SK-N-SH (cell line): Measurements from ENCODE around the gene RASAL3. TPM values are rescaled to one million over a fixed set of nuclear protein-coding genes. Genes with fewer than 3 reads are reported as not detected.

ENCODE experiments used
- CTCF ChIA-PET: fragments of 300-600, 350-600 bp; formaldehyde crosslinking; extraction: SDS; loops from one replicate; lab custom pipeline; 2021; lab: Yijun Ruan, JAX
- POLR2A ChIA-PET: fragments of 350-600 bp; sonication (Branson Sonifier 250); formaldehyde crosslinking; extraction: SDS; loops from one replicate; lab custom pipeline; 2020; ENCODE audit warnings: antibody characterized with exemption, inconsistent platforms; lab: Yijun Ruan, JAX
- DNase-seq: peaks from one replicate; pipeline ENCODE4 v3.0.0; 2012
- H2AFZ ChIP-seq: fragments of 200-600 bp; sonication (generic); 2 replicates; pipeline ENCODE4 v1.8.1; 2016; ENCODE audit warnings: antibody characterized with exemption, mild to moderate bottlenecking, low read depth
- H3F3A ChIP-seq: fragments of 200-600 bp; sonication (generic); replicated peaks from 2 replicates; pipeline ENCODE3; 2016; ENCODE audit warnings: antibody characterized with exemption, mild to moderate bottlenecking; ENCODE audit not compliant: insufficient read depth
- H3K27ac ChIP-seq, 2 experiments: fragments of 200-500 bp in 1 of 2; fragments of 200-600 bp in 1 of 2; sonication (Bioruptor generic) in 1 of 2; sonication (generic), shearing (Covaris generic) in 1 of 2; 2 replicates each; pipeline versions ENCODE4 v1.5.1 to v1.6.1; 2014 to 2016; ENCODE audit warnings: low read depth in 2 of 2, inconsistent platforms in 1 of 2, low read length in 1 of 2, mild to moderate bottlenecking in 1 of 2, mixed read lengths in 1 of 2
- H3K27me3 ChIP-seq: fragments of 200-600 bp; sonication (generic), shearing (Covaris generic); 2 replicates; pipeline ENCODE4 v1.6.1; 2016; ENCODE audit warnings: mixed run types; ENCODE audit not compliant: insufficient read depth
- H3K36me3 ChIP-seq, 2 experiments: fragments of 200-500 bp in 1 of 2; fragments of 200-600 bp in 1 of 2; sonication (Bioruptor generic) in 1 of 2; sonication (generic) in 1 of 2; replicated peaks in 1 of 2; 2 replicates each; pipeline versions ENCODE3 to v1.5.1; 2014 to 2016; ENCODE audit warnings: low read length in 1 of 2, mild to moderate bottlenecking in 1 of 2; ENCODE audit not compliant: insufficient read depth in 2 of 2, control insufficient read depth in 1 of 2
- H3K4me1 ChIP-seq, 2 experiments: fragments of 200-500 bp in 1 of 2; fragments of 200-600 bp in 1 of 2; sonication (Bioruptor generic) in 1 of 2; sonication (generic), shearing (Covaris generic) in 1 of 2; 2 replicates each; pipeline versions ENCODE4 v1.5.1 to v1.6.1; 2014 to 2016; ENCODE audit warnings: low read depth in 1 of 2, low read length in 1 of 2, mixed run types in 1 of 2; ENCODE audit not compliant: insufficient read depth in 2 of 2, control insufficient read depth in 1 of 2
- H3K4me2 ChIP-seq: fragments of 200-600 bp; sonication (generic), shearing (Covaris generic); 2 replicates; pipeline ENCODE4 v1.6.1; 2017; ENCODE audit warnings: mixed run types
- H3K4me3 ChIP-seq, 2 experiments: fragments of 200-500 bp in 1 of 2; fragments of 200-600 bp in 1 of 2; sonication (Bioruptor generic) in 1 of 2; sonication (generic), shearing (Covaris generic) in 1 of 2; 2 replicates each; pipeline versions ENCODE4 v1.5.1 to v1.8.1; 2014 to 2016; ENCODE audit warnings: low read depth in 2 of 2, inconsistent platforms in 1 of 2, low read length in 1 of 2, mild to moderate bottlenecking in 1 of 2, mixed read lengths in 1 of 2, moderate library complexity in 1 of 2
- H3K79me2 ChIP-seq: fragments of 200-600 bp; sonication (generic); 2 replicates; pipeline ENCODE4 v1.8.1; 2017; ENCODE audit warnings: mild to moderate bottlenecking; ENCODE audit not compliant: insufficient read depth
- H3K9ac ChIP-seq: fragments of 200-600 bp; sonication (generic); 2 replicates; pipeline ENCODE4 v1.6.1; 2017; ENCODE audit warnings: mixed run types
- H3K9me2 ChIP-seq: fragments of 200-600 bp; sonication (generic); 2 replicates; pipeline ENCODE4 v1.6.1; 2017; ENCODE audit warnings: mixed run types
- H3K9me3 ChIP-seq: fragments of 200-600 bp; sonication (generic); 2 replicates; pipeline ENCODE4 v1.6.1; 2017; ENCODE audit warnings: mixed run types, mild to moderate bottlenecking, moderate library complexity
- H4K20me1 ChIP-seq: fragments of 200-600 bp; sonication (generic); 2 replicates; pipeline ENCODE4 v1.6.1; 2017; ENCODE audit warnings: mild to moderate bottlenecking, mixed run types; ENCODE audit not compliant: insufficient read depth
- CHD2 ChIP-seq: fragments of 150-350 bp; IDR thresholded peaks from 2 replicates; pipeline ENCODE4 v1.6.1; 2018; ENCODE audit warnings: low read length; ENCODE audit not compliant: partially characterized antibody
- ELF1 ChIP-seq: IDR thresholded peaks from 2 replicates; pipeline ENCODE4 v1.4.0; 2012
- EP300 ChIP-seq, 2 experiments: IDR thresholded peaks; 2 replicates each; pipeline versions ENCODE4 v1.4.0 to v1.6.1; 2012; ENCODE audit warnings: borderline replicate concordance in 1 of 2, low read depth in 1 of 2, low read length in 1 of 2
- EZH2phosphoT487 ChIP-seq: fragments of 200-600 bp; sonication (generic); IDR thresholded peaks from 2 replicates; pipeline ENCODE4 v1.6.1; 2017; ENCODE audit warnings: low read depth, mixed run types, mild to moderate bottlenecking, antibody characterized with exemption, moderate library complexity, borderline replicate concordance
- GABPA ChIP-seq: IDR thresholded peaks from 2 replicates; pipeline ENCODE4 v1.4.0; 2012; ENCODE audit warnings: low read depth, mild to moderate bottlenecking
- GATA2 ChIP-seq: sonication (generic); formaldehyde crosslinking; IDR thresholded peaks from 2 replicates; pipeline ENCODE4 v1.5.0; 2020; ENCODE audit warnings: mild to moderate bottlenecking, missing genetic modification reagents
- IRF3 ChIP-seq: fragments of 150-350 bp; IDR thresholded peaks from 2 replicates; pipeline ENCODE4 v1.6.1; 2016; ENCODE audit warnings: mild to moderate bottlenecking, low read depth, low read length
- MAX ChIP-seq: IDR thresholded peaks from 2 replicates; pipeline ENCODE4 v1.4.0; 2012; ENCODE audit warnings: low read depth
- MEF2A ChIP-seq: IDR thresholded peaks from 2 replicates; pipeline ENCODE4 v1.4.0; 2012; ENCODE audit warnings: low read depth, borderline replicate concordance
- MXI1 ChIP-seq: IDR thresholded peaks from 2 replicates; pipeline ENCODE4 v1.6.1; 2012; ENCODE audit warnings: mild to moderate bottlenecking, low read depth, low read length, improper control_type of control experiment
- PBX3 ChIP-seq: IDR thresholded peaks from 2 replicates; pipeline ENCODE4; 2012
- POLR2AphosphoS5 ChIP-seq: IDR thresholded peaks from 2 replicates; pipeline ENCODE4 v1.6.1; 2012; ENCODE audit warnings: low read depth, low read length
- RCOR1 ChIP-seq: fragments of 150-350 bp; IDR thresholded peaks from 2 replicates; pipeline ENCODE4 v1.6.1; 2017; ENCODE audit warnings: antibody characterized with exemption, low read length
- SIN3A ChIP-seq: IDR thresholded peaks from 2 replicates; pipeline ENCODE4 v1.6.1; 2012; ENCODE audit warnings: low read depth, mild to moderate bottlenecking, low read length, moderate library complexity, borderline replicate concordance
- SMC3 ChIP-seq: IDR thresholded peaks from 2 replicates; pipeline ENCODE4 v1.6.1; 2012; ENCODE audit warnings: low read depth, low read length, improper control_type of control experiment
- USF1 ChIP-seq: IDR thresholded peaks from 2 replicates; pipeline ENCODE4 v1.4.0; 2012; ENCODE audit warnings: low read depth, borderline replicate concordance
- USF2 ChIP-seq: fragments of 150-350 bp; IDR thresholded peaks from 2 replicates; pipeline ENCODE4 v1.6.1; 2017; ENCODE audit warnings: antibody characterized with exemption, low read length, low read depth, borderline replicate concordance
- ZBTB33 ChIP-seq: IDR thresholded peaks from 2 replicates; pipeline ENCODE4 v1.4.0; 2012; ENCODE audit warnings: low read depth, borderline replicate concordance
- WGBS: methylation state at CpG from one replicate; pipeline ENCODE4 v1.1.6; 2017; ENCODE audit warnings: low lambda C conversion rate; 5-methylcytosine and 5-hydroxymethylcytosine counted together
- polyA plus RNA-seq, 3 experiments: library from polyadenylated mRNA; depleted of rRNA; stranded (reverse); fragments of >200 nt; gene quantifications; 2 replicates each; pipeline ENCODE4 v1.2.3, GENCODE V29; 2012

RASAL3 gene
- polyA plus RNA-seq, 1 of the 3 experiments (the other 2 are of a cell fraction) = 0.02 TPM

- CTCF ChIA-PET = no interaction called here
- no peak overlapping the region for H3K27ac ChIP-seq
- H3K4me1 ChIP-seq = no peaks in the 10 kb centered on the region
- no peak overlapping the region for H3K9ac ChIP-seq
- H3K36me3 ChIP-seq = no peaks in the 10 kb centered on the region
- DNase-seq = no peak
- TF ChIP-seq ELF1 (no peak), SMC3 (no peak), USF2 (no peak), MXI1 (no peak), PBX3 (no peak), MEF2A (no peak), MAX (no peak), USF1 (no peak), GABPA (no peak), EZH2phosphoT487 (no peak), SIN3A (no peak), ZBTB33 (no peak), IRF3 (no peak), EP300 (IDR thresholded peaks at IDR 0.05; ENCODE audit: borderline replicate concordance in 1 of 2, low read depth in 1 of 2, low read length in 1 of 2) (no peak), CHD2 (no peak), GATA2 (no peak), RCOR1 (no peak), POLR2AphosphoS5 (no peak)
- no peak overlapping the region for H2AFZ ChIP-seq
- no peak overlapping the region for H3K4me2 ChIP-seq
- H3K4me3 ChIP-seq = no peak overlapping the region
- H3F3A ChIP-seq = no peaks in the 10 kb centered on the region
- no peaks in the 10 kb centered on the region for H3K79me2 ChIP-seq
- 4% methylated on average over 4 of the region's 5 CpGs for WGBS
- H4K20me1 ChIP-seq = no peaks in the 10 kb centered on the region
- H3K9me2 ChIP-seq = no peaks in the 10 kb centered on the region
- H3K9me3 ChIP-seq = no peaks in the 10 kb centered on the region
- POLR2A ChIA-PET = no interaction called here
- H3K27me3 ChIP-seq = peaks cover 43% of the 10 kb centered on the region
These were observed 41.8 kb upstream of the RASAL3 start for GRCh38 chr19:15506074-15506571.
